Cortex of kidney (tissue), 1 donor: ENCODE measurements around the gene STAC3.

ENCODE experiments used
- DNase-seq: peaks from one replicate; lab custom pipeline; 2025; lab: John Stamatoyannopoulos, UW

Gene STAC3

GRCh38 chr12:57210461-57210860 lies 40.5 kb downstream of the STAC3 start:
- no peak for DNase-seq

GRCh38 chr12:57209916-57210315 lies 41.1 kb downstream of the STAC3 start:
- no peak for DNase-seq

GRCh38 chr12:57208631-57209282 lies 42.2 kb downstream of the STAC3 start:
- DNase-seq, result no peak

GRCh38 chr12:57207731-57208630 lies 43.0 kb downstream of the STAC3 start:
- DNase-seq, result no peak

- no peak for DNase-seq
Measured at GRCh38 chr12:57205931-57206330, 45.1 kb downstream of the STAC3 start.

GRCh38 chr12:57205186-57205585 lies 45.8 kb downstream of the STAC3 start:
- no peak for DNase-seq

- DNase-seq, result no peak
Measured at GRCh38 chr12:57204454-57204853, 46.5 kb downstream of the STAC3 start.

- DNase-seq, result no peak
Measured at GRCh38 chr12:57203791-57204190, 47.2 kb downstream of the STAC3 start.

GRCh38 chr12:57203201-57203600 lies 47.8 kb downstream of the STAC3 start:
- DNase-seq, result no peak

GRCh38 chr12:57202321-57202720 lies 48.7 kb downstream of the STAC3 start:
- no peak for DNase-seq

- no peak for DNase-seq
Measured at GRCh38 chr12:57201631-57202030, 49.4 kb downstream of the STAC3 start.

- DNase-seq, result no peak
Measured at GRCh38 chr12:57201219-57201618, 49.8 kb downstream of the STAC3 start.

- no peak for DNase-seq
Measured at GRCh38 chr12:57200497-57200896, 50.5 kb downstream of the STAC3 start.

GRCh38 chr12:57199191-57199590 lies 51.8 kb downstream of the STAC3 start:
- no peak for DNase-seq

- DNase-seq, result no peak
Measured at GRCh38 chr12:57198329-57198728, 52.7 kb downstream of the STAC3 start.

- DNase-seq, result no peak
Measured at GRCh38 chr12:57196956-57197355, 54.0 kb downstream of the STAC3 start.

GRCh38 chr12:57196439-57196838 lies 54.5 kb downstream of the STAC3 start:
- DNase-seq, result no peak

GRCh38 chr12:57195611-57196371 lies 55.2 kb downstream of the STAC3 start:
- DNase-seq, result no peak

- DNase-seq, result no peak
Measured at GRCh38 chr12:57195186-57195585, 55.8 kb downstream of the STAC3 start.

- no peak for DNase-seq
Measured at GRCh38 chr12:57194253-57194652, 56.7 kb downstream of the STAC3 start.

- DNase-seq, result no peak
Measured at GRCh38 chr12:57193706-57194245, 57.2 kb downstream of the STAC3 start.
